HEK293 (cell line): ENCODE data around the gene PARP6.

Source experiments
- ATF2 ChIP-seq: fragments of 450-650 bp; formaldehyde crosslinking; IDR thresholded peaks from 2 replicates; pipeline ENCODE4 v1.5.1; 2016; ENCODE audit warnings: missing biosample characterization, missing genetic modification characterization, low read depth
- CTCF ChIP-seq: fragments of 450-650 bp; formaldehyde crosslinking; IDR thresholded peaks from 2 replicates; pipeline ENCODE4 v1.5.1; 2016; ENCODE audit warnings: missing biosample characterization, missing genetic modification characterization
- ELK4 ChIP-seq: IDR thresholded peaks from 2 replicates; pipeline ENCODE4 v1.6.1; 2011; ENCODE audit warnings: mild to moderate bottlenecking, low read depth, low read length, borderline replicate concordance
- KLF16 ChIP-seq: fragments of 450-650 bp; formaldehyde crosslinking; IDR thresholded peaks from 2 replicates; pipeline ENCODE4 v1.5.1; 2017; ENCODE audit warnings: missing biosample characterization, missing genetic modification characterization
- OSR2 ChIP-seq: fragments of 450-650 bp; formaldehyde crosslinking; IDR thresholded peaks from 2 replicates; pipeline ENCODE4 v1.5.1; 2016; ENCODE audit warnings: missing biosample characterization, missing genetic modification characterization
- TCF7L2 ChIP-seq: IDR thresholded peaks from 2 replicates; pipeline ENCODE4 v1.6.1; 2011; ENCODE audit warnings: low read depth, mild to moderate bottlenecking, inconsistent platforms, low read length, moderate library complexity, borderline replicate concordance
- TRIM28 ChIP-seq: IDR thresholded peaks from 2 replicates; pipeline ENCODE4 v1.6.1; 2011; ENCODE audit warnings: low read length, control low read depth, borderline replicate concordance
- ZIC2 ChIP-seq: fragments of 450-650 bp; formaldehyde crosslinking; IDR thresholded peaks from 2 replicates; pipeline ENCODE4 v1.5.1; 2016; ENCODE audit warnings: missing biosample characterization, missing genetic modification characterization
- ZNF266 ChIP-seq: fragments of 450-650 bp; formaldehyde crosslinking; IDR thresholded peaks from 2 replicates; pipeline ENCODE4 v1.5.1; 2016; ENCODE audit warnings: missing biosample characterization, missing genetic modification characterization, low read depth
- ZNF274 ChIP-seq, 2 experiments: fragments of 200-500 bp in 1 of 2; fragments of 450-650 bp in 1 of 2; sonication (Bioruptor generic) in 1 of 2; formaldehyde crosslinking in 1 of 2; IDR thresholded peaks; 2 replicates each; pipeline versions ENCODE4 v1.5.1 to v1.6.1; 2014 to 2016; ENCODE audit warnings: borderline replicate concordance in 1 of 2, inconsistent platforms in 1 of 2, low read length in 1 of 2, missing biosample characterization in 1 of 2, missing genetic modification characterization in 1 of 2

- TF ChIP-seq ZIC2 (tag by site-specific recombination): no peak
- TF ChIP-seq CTCF (tag by site-specific recombination): no peak
- no peak for TF ChIP-seq ZNF274 (IDR thresholded peaks at IDR 0.05; ENCODE audit: low read length)
- no peak for TF ChIP-seq ZNF274 (tag by site-specific recombination; IDR thresholded peaks at IDR 0.05; ENCODE audit: borderline replicate concordance)
- TF ChIP-seq TRIM28: no peak
- TF ChIP-seq ELK4: no peak
- no peak for TF ChIP-seq TCF7L2
- TF ChIP-seq KLF16 (tag by site-specific recombination): no peak
- no peak for TF ChIP-seq ATF2 (tag by site-specific recombination)
- TF ChIP-seq ZNF266 (tag by site-specific recombination): no peak
- no peak for TF ChIP-seq OSR2
These were observed 74.6 kb downstream of the PARP6 start, which contains the start of gene GRAMD2A for GRCh38 chr15:72197460-72198355.
